G401 (cell line): ENCODE measurements around the gene ID3. TPM values are rescaled to one million over a fixed set of nuclear protein-coding genes. Genes with fewer than 3 reads are reported as not detected.

Source experiments
- DNase-seq: peaks from one replicate; pipeline ENCODE4 v3.0.0-alpha.2; 2015; ENCODE audit warnings: low spot score
- in situ Hi-C: cut with HindIII; loops from 2 replicates; pipeline ENCODE4 v1.10.0; 2016; ENCODE audit warnings: low sequenced_read_pairs, mixed read lengths
- total RNA-seq: library from RNA; depleted of rRNA; stranded (reverse); fragments of >200 nt; shearing (Covaris generic); gene quantifications from 2 replicates; pipeline ENCODE4 v1.2.3, GENCODE V29; 2014

The ID3 gene
- total RNA-seq, 1 experiment from 2014 or later: 1,524 TPM

GRCh38 chr1:23568608-23569383, 9.5 kb upstream of the ID3 start:
- no peak for DNase-seq
- in situ Hi-C loops: no loop called here

DNA sequence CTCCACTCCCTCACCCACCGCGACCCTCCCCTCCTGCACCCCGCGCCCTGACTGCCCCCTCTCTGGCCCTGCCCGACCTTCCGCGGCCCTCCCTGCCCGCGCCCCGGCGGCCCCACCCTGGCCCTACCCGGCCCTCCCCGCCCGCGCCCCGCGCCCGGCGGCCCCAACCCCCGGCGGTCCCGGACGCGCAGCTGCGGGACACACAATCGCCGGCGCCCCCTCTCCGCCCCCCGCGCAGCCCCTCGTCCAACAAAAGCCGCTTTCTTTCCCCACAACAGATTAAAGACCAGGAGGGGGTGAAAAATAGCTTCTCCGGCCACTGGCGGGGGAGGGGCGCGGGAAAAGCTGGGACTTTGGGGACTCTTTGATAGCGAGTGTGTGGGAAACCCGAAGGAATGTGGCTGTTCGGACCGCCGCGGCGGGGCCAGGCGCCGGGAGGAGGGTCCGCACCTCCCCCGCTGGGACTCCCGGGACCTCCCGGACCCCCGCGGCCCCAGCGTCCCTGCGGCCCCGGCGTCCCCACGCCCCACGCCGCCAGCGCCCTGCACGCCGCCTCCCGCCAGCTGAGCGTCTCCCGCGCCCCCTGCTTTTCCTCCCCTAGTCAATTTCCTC, 8.8 kb upstream of the ID3 start:
- no peak for DNase-seq
- in situ Hi-C loops: no loop called here

DNA sequence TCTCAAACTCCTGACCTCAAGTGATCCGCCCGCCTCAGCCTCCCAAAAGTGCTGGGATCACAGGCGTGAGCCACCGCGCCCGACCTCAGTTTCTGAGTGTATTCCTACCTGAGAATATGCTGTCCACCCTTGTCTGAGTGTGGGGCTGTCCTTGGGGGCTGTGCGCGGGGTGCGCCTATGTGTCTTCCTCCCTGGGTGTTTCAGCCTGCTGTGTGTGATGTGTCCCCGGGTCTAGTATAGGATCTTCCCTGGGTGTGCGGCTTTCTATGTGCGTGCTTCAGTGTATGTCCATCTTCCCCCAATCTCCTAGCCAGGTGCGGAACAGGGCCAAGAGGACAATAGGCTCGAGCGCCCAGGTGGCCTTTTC, 8.3 kb upstream of the ID3 start:
- in situ Hi-C loops: no loop called here
- no peak for DNase-seq

DNA sequence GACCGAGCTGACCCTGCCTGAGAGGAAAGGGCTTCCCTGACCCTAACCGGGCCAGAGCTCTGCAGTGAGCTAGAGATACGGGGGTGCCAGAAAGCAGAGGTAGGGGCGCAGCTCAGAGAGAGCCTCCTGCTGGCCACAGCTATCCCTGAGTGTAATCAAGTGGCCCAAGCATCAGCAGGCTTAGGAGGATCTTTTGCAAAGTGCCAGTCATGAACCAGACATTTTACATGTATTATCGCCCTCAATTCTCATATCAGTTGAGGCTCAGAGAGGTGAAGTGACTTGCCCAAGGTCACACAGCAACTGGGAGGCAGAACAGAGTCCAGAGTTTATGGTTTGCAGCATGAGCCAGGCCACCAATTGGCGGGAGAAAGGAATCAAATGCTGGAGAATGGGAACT, 7.0 kb upstream of the ID3 start:
- no peak for DNase-seq
- in situ Hi-C loops: no loop called here

DNA sequence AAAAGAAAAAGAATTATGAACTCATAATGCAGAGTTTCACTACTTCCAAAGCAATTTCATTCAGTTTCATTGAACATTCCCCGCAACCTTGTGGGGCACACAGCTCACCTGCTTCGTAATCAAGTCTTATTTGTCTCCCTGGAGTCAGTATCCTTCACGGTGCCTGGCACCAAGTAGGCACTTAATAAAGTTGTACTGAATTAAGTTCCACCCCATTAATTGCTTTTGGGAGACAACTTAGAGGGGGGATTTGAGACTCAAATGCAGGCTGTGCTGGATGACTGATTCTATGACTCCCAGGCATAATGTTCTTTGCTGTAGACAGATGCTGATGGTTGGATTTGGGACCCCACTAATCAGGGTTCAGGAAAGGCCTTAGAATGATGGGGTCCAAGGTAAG, 6.5 kb upstream of the ID3 start:
- DNase-seq: no peak

GRCh38 chr1:23564529-23565122, 5.3 kb upstream of the ID3 start:
- in situ Hi-C loops: no loop called here

More for the DNA sequence above, 6.5 kb upstream of the ID3 start:
- in situ Hi-C loops: no loop called here

GRCh38 chr1:23563755-23564374, 4.6 kb upstream of the ID3 start:
- peak; percentile 41 for DNase-seq
- in situ Hi-C loops: no loop called here

More at GRCh38 chr1:23564529-23565122, 5.3 kb upstream of the ID3 start:
- DNase-seq: no peak

DNA sequence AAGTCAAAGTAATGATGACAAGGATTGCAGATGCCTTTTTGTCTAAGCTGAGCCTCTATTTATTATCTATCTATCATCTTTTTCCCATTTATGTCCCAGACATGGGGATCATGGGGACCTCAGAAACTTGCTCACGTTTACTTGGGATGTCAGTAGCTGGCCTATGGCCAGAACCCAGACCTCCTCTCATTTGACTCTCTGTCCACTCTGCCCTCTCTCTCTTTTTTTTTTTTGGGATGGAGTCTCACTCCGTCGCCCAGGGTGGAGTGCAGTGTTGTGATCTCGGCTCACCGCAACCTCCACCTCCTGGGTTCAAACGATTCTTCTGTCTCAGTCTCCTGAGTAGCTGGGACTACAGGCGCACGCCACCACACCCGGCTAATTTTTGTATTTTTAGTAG, 3.7 kb upstream of the ID3 start:
- in situ Hi-C loops: no loop called here
- no peak for DNase-seq

GRCh38 chr1:23562137-23562876, 3.0 kb upstream of the ID3 start:
- in situ Hi-C loops: no loop called here
- peak; percentile 80 for DNase-seq

GRCh38 chr1:23561813-23562100, 2.5 kb upstream of the ID3 start:
- DNase-seq: no peak
- in situ Hi-C loops: no loop called here

DNA sequence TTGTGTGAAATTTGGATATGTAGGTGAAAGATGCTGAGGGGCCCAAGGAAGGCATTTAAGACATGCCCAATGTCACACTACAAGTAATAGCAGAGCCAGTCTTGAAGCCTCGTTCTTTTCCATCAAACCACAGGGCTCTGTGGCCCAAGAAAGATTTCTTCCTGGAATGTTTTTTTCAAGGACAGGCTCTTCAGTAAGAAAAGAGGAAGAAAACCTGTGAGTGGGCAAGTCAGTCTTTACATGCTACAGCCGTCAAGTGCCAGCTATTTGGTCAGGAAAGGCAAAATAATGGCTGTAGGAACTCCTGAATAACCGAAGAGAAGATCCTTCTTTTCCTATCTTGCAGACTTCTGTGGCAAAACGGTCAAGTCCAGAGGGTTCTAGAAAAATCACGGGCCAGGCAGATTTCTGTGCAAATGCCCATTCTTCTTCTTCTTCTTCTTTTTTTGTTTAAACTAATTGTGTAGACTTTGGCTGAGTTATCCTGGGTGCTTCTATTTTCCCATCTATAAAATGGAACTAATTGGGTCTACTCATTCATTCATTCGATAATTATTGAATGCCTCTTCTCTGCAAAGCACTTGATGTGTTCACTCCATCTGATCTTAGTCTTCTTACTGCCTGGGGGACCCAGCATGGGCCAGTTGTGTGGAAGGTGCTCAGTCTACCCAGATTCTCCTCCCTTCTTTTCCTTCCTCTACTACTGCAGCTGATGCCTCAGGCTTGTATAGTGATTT, 1.9 kb upstream of the ID3 start:
- no peak for DNase-seq
- in situ Hi-C loops: no loop called here

DNA sequence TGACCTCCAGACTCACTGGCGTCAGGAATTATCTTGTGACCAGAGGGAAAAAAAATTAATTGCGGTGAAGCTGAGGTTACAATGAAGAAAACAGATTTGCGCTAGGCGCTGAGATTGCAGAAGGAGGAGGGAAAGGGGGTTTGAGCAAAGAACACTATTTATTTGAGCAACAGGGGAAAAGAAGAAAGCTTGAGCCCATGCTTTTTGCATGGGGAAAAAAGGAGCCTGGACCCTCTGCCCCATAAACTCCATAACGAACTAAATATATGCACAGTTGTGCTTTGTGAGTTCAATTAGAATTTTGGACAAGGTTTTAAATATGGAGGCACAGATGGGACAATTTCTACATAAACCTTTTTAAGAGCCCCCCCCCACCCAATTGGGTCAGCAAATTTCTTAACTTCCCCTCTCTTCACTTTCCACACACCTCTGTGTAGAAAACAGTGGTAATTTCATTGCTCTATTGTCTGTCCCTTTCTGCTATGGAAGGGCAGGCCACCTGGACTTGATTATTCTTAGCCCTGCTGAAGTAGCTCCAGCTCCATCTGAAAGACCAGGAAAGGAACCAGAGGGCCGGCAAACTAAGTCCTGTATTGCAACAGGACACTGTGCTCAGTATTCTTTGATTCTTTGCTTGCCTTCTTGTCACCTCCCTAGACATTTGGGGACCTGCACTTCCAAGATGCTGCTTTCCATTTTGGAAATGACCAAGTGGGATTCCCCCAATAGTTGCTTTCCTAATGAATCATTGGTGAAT, 862 bp upstream of the ID3 start:
- in situ Hi-C loops: no loop called here
- DNase-seq: no peak

GRCh38 chr1:23558872-23559135, 497 bp downstream of the ID3 start:
- in situ Hi-C loops: no loop called here
- no peak for DNase-seq

- in situ Hi-C loops: no loop called here
- no peak for DNase-seq
These were observed 995 bp downstream of the ID3 start for GRCh38 chr1:23558140-23558871.

- in situ Hi-C loops: no loop called here
- no peak for DNase-seq
These were observed 1.7 kb downstream of the ID3 start for GRCh38 chr1:23557471-23558124.

DNA sequence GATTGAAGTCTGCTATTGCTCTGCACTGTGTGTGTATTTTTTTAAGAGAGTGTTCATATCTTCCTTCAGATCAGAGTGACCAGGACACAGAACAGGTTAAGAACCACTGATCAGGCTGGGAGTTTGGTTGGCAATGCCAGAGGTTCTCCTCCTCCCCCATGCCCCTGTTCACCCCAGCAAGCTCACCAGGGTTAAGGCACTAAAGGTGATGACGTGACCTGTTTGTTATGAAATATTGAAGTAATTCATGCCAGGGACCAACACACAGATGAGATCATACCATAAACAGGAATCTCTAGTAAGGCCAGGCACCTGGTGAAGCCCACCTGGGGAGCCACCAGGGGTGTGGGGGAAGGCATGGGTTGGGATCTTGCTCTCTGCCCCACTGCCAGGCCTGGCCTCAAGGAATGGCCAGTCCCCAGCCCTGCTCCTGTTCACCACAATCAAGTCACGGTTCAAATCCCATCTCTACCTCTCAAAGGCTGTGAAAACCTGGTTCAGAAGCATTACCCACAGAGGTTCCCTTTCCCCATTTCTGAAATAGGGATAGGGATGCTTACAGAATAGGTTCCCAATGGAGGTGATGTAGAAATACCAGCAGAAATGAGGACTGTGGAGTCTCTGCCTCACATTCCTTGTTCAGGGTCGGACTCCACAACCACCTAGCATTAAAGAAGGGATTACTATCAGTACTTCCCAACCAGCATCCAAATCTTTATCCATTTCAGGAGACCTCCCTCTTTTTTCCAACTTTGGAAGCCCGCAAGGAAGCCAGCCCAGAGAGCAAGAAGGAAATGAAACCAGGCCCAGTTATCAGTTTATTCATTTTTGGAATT, 2.4 kb downstream of the ID3 start:
- peak; percentile 73 for DNase-seq

More for the DNA sequence above, 2.4 kb downstream of the ID3 start:
- in situ Hi-C loops: no loop called here
